Omental fat pad (tissue), 4 donors: ENCODE measurements around the gene PRKAG1. TPM values are rescaled to one million over a fixed set of nuclear protein-coding genes. Genes with fewer than 3 reads are reported as not detected.

Experiments
- ATAC-seq: fragments of 150-250 bp; one replicate; pipeline ENCODE4 v1.9.1; 2016; ENCODE audit warnings: mild to moderate bottlenecking, moderate library complexity; ENCODE audit not compliant: low FRiP score
- DNase-seq: peaks from one replicate; pipeline ENCODE4 v3.0.0-alpha.2; 2019; ENCODE audit warnings: low spot score
- CTCF ChIP-seq, 3 donors: fragments of 450-650 bp; IDR thresholded peaks; one replicate each; pipeline ENCODE4 v1.5.1; 2016 to 2017; ENCODE audit warnings: antibody characterized with exemption in 3 of 3, mild to moderate bottlenecking in 3 of 3, moderate library complexity in 2 of 3
- total RNA-seq, 4 donors: library from RNA; depleted of rRNA; stranded (reverse); fragments of >200 nt; gene quantifications; one replicate each; pipeline ENCODE4 v1.1.0, GENCODE V29; 2016

PRKAG1 gene
- total RNA-seq, 4 donors from 2014 or later = 40.0 to 64.2 (median 54.4) TPM

- no peak for TF ChIP-seq CTCF (IDR thresholded peaks at IDR 0.05)
- ATAC-seq (no peak), DNase-seq (no peak)
Measured at GRCh38 chr12:49037111-49037946, 18.8 kb upstream of the PRKAG1 start.

GRCh38 chr12:49036029-49036428, 17.5 kb upstream of the PRKAG1 start:
- no peak for ATAC-seq
- no peak for TF ChIP-seq CTCF (IDR thresholded peaks at IDR 0.05)
- no peak for DNase-seq

GRCh38 chr12:49034286-49034622, 15.7 kb upstream of the PRKAG1 start:
- ATAC-seq (no peak), DNase-seq (no peak)
- TF ChIP-seq CTCF (IDR thresholded peaks at IDR 0.05) = no peak

DNA sequence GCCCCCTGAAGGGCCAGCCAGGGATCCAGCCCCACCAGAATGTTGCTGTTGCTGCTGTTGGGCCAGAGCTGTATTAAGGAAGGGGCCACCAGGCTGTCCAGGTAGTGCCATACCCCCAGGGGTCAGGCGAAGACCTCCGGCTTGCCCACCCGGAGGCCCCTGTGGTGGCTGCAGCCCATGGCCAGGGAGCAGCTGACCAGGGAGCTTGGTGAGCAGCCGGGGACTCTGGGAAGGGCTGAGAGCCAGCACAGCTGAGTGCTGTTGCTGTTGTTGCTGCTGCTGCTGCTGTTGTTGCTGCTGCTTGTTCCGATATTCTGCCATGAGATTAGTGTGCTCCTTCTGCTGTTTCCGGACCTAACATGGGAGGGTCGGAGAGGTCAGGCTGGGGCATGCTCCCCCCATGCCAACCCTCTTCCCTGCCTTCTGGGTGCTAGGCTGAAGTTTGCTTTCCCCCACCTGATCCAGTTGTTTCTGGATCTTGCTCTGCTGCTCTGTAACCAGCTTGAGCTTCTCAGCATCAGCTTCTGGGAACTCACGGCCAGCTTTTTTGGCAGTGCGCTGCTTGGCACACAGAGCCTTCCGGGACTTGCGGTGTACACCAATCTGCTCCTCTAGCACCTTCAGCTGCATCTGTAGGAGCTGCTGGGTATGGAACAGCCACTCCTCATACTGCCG, 15.2 kb upstream of the PRKAG1 start:
- no peak for DNase-seq
- TF ChIP-seq CTCF (IDR thresholded peaks at IDR 0.05) = no peak
- no peak for ATAC-seq

- no peak for TF ChIP-seq CTCF (IDR thresholded peaks at IDR 0.05)
- ATAC-seq (no peak), DNase-seq (no peak)
Measured at GRCh38 chr12:49032679-49033447, 14.3 kb upstream of the PRKAG1 start.

DNA sequence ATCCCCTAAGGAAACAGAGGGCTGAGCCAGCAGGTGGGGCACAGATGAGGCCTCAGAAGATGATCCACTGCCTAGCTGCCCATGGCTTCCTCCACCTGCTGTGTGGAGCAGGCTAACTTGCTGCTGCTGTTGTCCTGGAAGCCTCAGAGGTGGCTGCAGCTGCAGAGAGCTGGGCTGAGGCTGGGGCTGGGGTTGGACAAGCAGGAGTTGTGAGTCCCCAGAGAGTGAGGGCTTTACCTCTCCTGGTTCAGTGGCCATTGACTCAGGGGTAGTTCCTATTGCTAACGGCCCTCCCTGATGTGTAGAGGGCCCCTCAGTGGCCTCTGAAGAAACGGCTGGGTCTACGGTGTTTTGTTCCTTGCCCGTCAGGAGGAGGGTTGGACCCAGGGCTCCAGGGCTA, 13.7 kb upstream of the PRKAG1 start:
- TF ChIP-seq CTCF (IDR thresholded peaks at IDR 0.05) = no peak
- no peak for DNase-seq
- ATAC-seq = no peak
